Measurements from ENCODE around the gene PRSS38.

PRSS38 gene

DNA sequence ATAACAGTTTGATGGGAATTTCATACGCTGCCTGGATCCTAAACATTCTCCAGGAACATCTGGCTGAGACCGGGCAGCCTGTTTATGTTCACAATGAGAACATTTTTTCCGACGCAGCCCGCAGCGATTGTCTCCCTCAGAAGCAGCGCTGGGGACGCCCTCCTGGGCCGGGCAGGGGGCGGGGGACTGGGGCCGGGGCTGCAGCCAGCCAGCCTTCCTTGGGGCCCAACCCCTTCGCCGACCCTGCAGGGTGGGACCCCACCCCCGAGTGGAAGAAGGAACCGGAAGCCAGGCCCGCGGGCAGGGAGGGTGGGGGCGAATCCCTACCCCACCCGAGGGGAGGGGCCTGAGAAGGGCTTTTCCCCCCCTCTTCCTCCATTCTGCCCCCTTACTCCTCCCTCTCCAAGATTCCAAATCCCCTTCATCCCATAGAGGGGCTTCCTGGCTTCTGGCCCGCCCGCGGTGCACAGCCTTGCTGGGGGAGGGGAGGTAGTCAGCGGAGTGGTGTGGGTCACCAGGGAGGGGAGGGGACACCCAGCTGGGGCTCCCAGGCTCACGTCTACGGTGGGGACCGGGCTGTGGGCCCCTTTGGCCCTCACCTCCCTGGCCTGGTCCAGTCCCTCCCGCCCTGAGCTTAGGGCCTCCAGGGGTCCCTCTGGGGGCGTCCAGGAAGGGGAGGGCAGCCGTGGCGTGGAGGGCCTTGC is 71.7 kb downstream of the PRSS38 start:
- DNase-seq = no peak

DNA sequence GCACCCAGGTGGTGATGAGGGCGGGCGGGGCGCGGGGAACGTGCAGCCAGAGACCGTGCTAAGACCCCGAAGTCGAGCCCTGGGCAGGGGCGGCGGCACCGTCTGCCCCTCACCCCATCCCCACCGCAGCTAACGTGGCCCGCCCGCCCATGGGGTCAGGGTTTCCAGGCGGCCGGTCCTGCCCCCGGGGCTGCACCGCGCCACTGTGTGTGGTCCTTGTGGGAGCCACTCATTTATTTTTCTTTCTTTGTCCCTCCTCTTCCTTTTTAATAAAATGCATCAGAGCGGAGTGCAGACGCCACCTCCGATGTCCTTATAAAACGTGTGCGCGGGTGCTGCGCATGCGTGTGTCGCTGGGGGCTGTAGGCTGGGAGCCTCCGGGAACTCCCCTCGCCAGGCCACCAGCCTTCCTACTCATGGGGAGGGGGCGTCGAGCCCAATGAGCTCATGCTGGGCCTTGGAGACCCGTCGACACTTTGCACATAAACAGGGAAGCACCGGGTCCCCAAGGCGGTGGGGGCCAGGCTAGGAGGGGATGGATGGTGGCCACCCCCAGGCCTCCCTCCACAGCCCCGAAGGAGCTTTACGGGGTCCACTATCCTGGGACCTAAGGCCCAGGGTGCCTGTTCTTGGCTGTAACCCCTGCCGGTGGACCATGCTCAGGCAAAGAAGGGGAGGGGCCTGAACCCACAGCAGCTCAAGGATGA is 72.4 kb downstream of the PRSS38 start:
- DNase-seq = peak in 1 of 4 experiments; percentile 31

DNA sequence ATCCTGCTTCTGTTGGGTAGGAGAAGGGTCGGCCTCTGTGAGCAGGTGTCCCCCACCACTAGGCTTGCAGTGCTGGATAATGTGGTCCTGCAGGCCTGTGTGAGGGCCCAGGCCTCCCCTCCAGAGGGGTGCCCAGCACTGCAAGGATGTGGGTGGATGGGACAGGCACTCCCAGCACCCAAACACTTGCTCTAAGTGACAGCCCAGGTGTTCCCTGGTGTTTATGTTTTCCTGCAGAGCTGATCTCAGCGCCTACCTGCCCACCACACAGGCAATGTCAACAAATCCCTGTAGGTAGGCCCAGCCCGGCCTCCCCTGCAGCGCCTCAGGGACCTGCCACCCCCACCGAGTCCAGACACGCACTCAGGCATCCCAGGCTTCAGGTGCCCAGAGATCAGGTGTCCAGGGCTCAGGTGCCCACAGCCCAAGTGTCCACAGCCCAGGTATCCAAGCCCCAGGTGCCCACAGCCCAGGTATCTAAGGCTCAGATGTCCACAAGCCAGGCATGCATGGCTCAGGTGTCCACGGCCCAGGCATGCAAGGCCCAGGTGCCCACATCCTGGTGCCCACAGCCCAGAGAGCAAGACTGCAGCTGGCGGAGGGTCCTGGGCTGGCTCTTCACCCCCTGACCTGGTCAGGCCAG is 73.0 kb downstream of the PRSS38 start:
- DNase-seq = no peak

DNA sequence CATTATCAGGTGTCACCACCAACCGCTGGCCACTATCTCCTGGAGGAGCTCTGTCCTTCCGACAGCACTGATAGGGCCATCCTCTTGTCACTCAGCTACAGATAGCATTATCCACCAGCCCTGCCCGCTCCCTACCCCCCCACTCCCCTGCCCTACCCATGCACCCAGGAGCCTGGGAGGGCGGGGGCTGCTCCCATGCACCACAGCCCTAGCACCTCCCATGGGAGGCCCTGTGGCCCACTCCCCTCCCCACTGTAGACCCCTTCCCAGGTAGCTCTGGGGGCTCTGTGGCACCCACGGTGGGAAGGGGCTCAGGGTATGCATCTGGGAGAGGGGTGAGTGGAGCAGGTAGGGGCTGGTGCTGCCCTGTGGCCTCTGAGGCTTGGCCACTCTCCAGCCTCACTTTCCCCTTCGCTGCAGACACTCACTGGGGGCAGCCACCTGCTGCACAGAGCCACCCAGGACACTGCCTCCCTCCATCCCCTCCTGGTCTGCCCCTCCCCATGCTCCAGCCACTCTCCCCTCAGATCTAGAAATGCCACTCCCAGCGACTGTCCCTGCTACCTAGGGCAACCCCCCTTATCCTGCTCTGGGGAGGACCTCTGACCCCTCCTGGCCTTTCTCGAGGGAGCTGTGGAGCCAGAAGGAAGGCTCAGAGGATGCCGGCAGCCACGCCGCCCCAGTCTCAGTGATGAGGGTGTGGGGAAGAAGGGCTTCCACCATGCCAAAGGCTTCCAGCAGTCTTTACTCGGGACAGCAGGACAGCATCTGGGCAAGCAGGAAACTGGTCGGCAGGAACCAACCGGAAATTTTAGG is 73.8 kb downstream of the PRSS38 start:
- no peak for DNase-seq

DNA sequence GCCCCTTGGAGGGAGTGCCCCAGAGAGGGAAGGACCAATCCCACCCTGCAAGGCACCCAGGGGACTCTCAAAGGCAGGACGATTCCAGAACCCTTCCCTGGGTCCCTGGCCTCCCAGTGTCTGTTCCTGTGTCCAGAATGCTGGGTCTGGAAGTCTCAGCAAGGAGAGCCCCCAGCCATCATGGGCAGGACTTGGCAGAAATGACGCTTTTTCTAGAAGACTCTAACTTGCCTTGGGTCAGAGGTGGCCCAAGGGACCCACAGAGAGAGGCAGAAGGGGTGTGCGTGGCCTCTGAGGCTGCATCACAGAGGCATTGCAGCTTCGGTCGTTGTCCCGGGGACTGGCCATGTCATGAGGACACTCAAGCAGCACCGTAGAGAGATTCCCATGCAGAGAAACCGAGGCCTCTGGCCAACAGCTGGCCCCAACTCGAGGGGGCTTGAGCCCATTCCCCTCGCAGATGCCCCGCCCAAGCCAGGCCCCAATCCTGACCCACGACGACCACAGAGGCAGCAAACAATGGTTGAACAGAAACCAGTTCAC is 74.5 kb downstream of the PRSS38 start:
- no peak for DNase-seq

DNA sequence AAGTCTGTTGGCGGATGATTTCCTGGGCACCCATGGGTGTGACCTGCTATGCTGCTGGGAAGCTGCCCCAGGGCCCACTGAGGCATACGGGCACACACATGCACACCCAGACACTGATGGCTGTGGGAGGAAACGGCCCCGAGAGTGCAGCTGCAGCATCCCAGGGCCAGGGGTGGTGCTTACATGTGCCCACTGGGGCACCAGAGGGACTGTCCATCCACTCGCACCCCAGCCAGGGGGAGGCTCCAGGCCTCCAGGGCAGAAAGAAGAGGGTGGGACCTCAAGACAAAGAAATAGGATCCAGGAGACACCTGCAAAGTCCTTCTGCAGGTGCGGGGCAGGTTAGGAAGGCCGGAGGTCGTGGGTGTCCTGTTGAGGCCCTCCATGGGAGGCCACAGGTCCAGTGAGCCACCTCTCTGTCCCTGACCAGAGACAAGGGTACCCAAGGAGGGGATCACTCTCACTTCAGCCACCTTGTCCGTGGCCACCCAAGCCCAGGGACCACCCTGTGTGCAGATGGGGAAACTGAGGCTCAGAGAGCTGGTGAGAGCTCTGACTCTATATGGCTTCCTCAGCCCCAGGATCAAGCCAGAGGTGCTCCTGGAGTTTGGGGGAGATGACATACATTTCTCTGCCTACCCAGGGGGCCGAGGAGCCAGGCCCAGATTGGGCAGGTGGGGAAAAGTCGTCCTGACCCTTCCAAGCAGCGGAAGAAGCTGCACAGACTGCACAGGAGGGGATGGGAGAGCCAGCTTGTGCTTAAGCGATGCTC is 75.2 kb downstream of the PRSS38 start:
- no peak for DNase-seq

DNA sequence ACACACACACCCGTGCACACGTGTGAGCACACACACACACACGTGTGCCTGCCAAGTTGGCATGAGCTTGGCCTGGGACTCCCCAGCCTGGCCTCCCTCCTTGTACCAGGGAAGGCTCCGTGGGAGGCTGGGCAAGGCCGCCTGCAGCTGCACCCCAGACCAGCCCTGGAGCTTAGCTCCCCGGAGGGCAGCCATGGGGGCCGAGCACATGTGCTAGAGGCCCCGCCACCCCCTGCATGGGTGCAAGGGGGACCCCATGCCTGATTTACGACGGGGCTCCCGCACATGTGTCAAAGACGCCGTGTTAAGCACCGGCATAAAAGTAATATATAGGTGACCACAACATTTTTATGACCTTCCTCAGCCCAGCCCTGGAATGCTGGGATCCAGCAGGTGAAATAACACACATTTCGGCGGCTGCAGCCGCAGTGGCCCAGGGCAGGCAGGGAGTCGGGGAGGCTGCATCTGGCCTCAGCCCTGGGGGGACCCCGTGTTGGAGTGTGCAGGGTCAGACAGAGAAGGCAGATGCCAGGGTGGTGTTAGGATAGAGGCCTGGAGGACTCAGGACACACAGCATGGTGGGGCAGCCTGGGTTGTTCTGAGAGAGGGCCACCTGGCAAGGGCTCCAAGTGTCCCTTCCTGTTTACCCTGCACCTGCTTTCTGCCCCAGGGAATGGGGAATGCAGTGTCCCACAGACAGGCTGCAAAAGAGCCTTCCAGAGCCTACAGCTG is 75.9 kb downstream of the PRSS38 start:
- DNase-seq = no peak

DNA sequence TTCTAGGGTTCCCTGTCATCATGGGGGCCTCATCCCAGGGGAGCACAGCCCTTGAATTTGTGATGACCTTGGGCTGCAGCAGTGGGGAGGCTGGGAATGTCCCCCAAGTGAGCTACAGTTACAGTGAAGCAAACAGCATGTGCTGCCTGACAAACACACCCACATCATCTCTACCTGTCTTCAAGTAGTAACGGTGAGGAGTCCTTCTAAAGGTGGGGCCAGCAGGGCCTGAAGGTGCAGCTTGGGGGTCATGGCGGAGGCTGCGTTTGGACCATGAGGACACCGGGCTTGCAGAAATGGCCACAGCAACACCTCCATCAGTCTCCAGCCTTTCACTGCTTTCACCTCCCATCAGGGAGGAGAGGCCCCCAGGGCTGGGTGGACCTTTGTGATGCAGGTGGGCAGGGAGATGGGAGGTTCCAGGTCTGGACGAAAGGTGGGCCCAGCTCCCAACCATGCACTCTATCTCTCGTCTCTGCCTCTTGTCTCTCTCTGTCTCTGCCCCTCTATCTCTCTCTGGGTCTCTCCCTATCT is 76.5 kb downstream of the PRSS38 start:
- no peak for DNase-seq

DNA sequence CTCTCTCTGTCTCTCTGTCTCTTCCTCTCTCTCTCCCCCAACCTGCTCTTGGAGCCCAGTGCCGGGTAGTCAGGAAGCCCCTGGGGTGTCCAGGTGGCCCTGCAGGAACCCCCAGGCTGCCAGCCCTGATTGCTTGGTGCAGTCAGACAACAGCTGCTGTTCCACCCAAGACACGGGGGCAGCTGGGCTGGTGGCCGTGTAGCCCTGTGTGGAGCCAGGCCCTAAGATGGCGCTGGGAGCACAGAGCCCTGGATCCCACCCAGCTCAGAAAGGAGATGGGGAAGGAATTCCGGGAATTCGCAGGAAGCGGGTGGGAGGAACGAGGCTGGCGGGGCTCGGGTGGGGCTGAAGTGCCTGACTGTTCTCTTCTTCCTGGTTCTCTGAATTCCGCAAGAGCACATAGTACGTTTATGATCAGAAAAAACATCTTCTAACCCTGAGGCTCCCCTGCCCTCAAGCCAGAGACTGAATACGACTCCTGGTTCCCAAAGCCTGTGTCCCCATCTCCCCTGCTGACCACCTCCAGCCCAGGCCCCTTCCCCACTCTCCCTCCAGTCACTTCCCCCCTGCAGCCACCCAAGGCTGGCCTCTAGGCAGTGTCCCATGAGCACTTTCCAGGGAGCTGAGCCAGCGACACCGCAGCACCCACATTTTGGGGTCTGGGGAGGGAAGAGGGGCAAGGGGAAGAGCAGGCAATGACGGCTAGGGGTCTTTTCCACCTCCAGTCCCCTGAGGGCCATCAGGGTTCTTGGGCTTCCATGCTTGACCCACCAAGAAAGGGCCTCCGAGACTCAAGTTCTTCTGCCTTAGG is 77.2 kb downstream of the PRSS38 start:
- no peak for DNase-seq

DNA sequence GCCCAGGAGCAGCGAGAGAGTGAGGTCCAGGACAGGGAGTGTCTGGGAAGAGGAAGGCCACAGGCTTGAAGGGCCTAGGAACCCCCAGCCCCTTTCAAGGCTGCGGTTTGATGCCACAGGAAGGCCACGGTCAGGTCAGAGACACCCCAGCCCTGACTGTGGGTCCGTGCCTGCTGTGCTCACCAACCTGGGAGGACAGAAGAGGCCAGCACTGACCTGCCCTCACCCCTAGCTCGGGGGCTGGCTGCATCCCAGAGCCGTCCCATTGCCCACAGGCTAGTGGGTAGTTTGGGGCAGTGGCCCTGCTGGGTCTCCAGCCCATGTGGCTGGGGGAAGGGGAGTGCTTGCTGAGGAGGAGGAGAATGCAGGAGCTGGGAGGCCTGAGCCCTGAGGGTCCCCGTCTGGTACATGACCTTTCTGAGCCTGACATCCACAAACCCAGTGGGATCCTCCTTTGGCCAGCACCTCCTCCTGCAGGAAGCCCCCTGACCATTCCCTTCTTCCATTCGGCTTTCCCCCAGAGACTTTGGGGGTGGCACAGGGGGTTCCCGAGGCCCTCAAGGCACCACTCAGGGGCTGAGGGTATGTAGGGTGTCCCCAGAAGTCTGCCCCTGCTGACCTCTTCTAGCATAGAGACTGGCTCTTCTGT is 77.9 kb downstream of the PRSS38 start:
- no peak for DNase-seq

DNA sequence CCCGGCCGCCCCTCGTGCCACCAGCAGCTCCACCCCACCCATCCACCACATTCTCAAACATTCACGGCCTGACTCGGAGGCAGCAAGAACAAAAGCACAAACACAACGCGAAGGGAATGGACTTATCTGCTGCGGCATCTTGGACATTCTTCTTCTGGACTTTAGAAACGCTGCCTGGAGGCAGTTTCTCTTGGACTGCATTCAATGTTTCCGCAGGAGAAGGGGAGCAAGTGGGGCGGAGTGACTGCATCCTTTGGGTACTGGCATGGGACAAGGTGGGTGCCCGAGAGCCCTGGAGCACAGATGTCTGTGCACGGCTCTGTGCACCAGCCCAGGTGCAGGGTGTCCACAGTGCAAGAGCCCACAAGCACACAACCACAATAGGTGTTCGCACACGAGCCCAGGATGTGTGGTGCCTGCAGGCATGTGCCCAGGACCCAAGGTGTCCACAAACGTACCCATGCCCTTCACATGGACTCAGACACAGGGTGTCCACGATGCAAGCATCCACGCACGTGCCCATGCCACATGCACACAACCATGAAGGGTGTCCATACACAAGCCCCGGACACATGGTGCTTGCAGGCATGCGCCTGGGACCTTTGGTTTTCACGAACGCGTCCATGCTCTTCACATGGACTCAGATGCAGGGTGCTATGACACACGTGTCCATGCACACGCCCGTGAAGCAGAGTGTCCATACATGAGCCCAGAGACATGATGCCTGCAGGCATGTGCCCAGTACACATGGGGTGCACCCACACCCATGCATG is 78.7 kb downstream of the PRSS38 start:
- DNase-seq = no peak

DNA sequence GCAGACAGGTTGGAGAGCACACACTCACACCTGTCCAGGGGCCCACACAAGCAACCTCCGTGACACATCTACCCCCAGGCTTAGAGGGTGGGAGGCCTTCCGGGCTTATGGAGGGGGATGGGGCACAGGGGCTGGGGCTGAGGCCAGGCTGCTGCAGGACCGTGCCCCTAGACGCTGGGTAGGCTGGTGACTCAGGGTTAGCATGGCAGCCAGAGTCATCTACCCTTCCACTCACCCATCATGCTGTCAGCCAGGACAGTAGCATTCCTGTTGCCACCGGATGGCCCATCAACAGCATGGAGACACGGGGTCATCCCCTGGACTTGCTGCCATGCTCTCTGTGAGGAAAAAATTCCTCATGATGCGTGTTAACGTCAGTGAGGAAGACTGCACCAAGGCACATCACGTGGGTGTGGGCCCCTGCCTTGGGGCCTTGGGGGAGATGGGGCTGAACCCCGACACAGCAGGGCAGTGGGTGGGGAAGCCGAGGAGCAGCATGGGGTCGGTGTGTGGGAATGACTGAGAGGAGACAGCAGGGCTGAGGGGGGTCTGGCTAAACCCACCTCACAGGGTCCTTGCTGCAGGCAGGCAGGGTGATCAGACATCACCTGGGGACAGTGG is 79.5 kb downstream of the PRSS38 start:
- DNase-seq = peak in 1 of 4 experiments; percentile 1

Measured in suppressor macrophage (primary cell).